NT2/D1 (cell line): Measurements from ENCODE around the gene RAD51AP1.

ENCODE experiments used
- YY1 ChIP-seq: IDR thresholded peaks from 2 replicates; pipeline ENCODE4 v1.6.1; 2011; ENCODE audit not compliant: insufficient read length, insufficient read depth
- ZNF274 ChIP-seq: IDR thresholded peaks from 2 replicates; pipeline ENCODE4 v1.6.1; 2011; ENCODE audit warnings: mild to moderate bottlenecking, low read depth, low read length

- no peak for TF ChIP-seq YY1
- no peak for TF ChIP-seq ZNF274
Measured at GRCh38 chr12:4584281-4584680, 45.6 kb downstream of the RAD51AP1 start.
